B cell (primary cell): ENCODE measurements around the gene SLC2A6.

ENCODE experiments used
- EZH2 ChIP-seq: IDR thresholded peaks from 2 replicates; pipeline ENCODE4 v1.6.1; 2012; ENCODE audit warnings: borderline replicate concordance, low read depth, mild to moderate bottlenecking, moderate library complexity, low read length; ENCODE audit not compliant: insufficient read depth, poor library complexity, severe bottlenecking
- TF ChIP-seq, protein P1 (sequence below): fragments of 200-600 bp; IDR thresholded peaks from one replicate; pipeline ENCODE4 v1.8.0; 2022; ENCODE audit warnings: antibody characterized with exemption, mild to moderate bottlenecking

GRCh38 chr9:133470427-133470924 is 8.4 kb downstream of the SLC2A6 start:
- TF ChIP-seq, protein P1, sequence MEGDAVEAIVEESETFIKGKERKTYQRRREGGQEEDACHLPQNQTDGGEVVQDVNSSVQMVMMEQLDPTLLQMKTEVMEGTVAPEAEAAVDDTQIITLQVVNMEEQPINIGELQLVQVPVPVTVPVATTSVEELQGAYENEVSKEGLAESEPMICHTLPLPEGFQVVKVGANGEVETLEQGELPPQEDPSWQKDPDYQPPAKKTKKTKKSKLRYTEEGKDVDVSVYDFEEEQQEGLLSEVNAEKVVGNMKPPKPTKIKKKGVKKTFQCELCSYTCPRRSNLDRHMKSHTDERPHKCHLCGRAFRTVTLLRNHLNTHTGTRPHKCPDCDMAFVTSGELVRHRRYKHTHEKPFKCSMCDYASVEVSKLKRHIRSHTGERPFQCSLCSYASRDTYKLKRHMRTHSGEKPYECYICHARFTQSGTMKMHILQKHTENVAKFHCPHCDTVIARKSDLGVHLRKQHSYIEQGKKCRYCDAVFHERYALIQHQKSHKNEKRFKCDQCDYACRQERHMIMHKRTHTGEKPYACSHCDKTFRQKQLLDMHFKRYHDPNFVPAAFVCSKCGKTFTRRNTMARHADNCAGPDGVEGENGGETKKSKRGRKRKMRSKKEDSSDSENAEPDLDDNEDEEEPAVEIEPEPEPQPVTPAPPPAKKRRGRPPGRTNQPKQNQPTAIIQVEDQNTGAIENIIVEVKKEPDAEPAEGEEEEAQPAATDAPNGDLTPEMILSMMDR, result no peak
- no peak for TF ChIP-seq EZH2
